Hepatocyte (in vitro differentiated cells): ENCODE measurements around the gene YEATS2.

Source experiments
- EZH2 ChIP-seq: fragments of 200-600 bp; sonication (generic); IDR thresholded peaks from 2 replicates; pipeline ENCODE4 v1.6.1; 2016; ENCODE audit warnings: antibody characterized with exemption, mild to moderate bottlenecking, borderline replicate concordance
- TF ChIP-seq, protein P1 (sequence below): fragments of 200-600 bp; sonication (generic); IDR thresholded peaks from 2 replicates; pipeline ENCODE4 v1.5.1; 2016; ENCODE audit warnings: antibody characterized with exemption, mild to moderate bottlenecking; ENCODE audit not compliant: poor library complexity

- no peak for TF ChIP-seq EZH2
- TF ChIP-seq, protein P1, sequence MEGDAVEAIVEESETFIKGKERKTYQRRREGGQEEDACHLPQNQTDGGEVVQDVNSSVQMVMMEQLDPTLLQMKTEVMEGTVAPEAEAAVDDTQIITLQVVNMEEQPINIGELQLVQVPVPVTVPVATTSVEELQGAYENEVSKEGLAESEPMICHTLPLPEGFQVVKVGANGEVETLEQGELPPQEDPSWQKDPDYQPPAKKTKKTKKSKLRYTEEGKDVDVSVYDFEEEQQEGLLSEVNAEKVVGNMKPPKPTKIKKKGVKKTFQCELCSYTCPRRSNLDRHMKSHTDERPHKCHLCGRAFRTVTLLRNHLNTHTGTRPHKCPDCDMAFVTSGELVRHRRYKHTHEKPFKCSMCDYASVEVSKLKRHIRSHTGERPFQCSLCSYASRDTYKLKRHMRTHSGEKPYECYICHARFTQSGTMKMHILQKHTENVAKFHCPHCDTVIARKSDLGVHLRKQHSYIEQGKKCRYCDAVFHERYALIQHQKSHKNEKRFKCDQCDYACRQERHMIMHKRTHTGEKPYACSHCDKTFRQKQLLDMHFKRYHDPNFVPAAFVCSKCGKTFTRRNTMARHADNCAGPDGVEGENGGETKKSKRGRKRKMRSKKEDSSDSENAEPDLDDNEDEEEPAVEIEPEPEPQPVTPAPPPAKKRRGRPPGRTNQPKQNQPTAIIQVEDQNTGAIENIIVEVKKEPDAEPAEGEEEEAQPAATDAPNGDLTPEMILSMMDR: no peak
These were observed 142.2 kb downstream of the YEATS2 start for GRCh38 chr3:183839751-183840150.
